HG02938 (cell line): ENCODE data around the gene HOXA5.

Source experiments
- ATAC-seq: cut with Tn5 transposase; IDR thresholded peaks from one replicate; pipeline ENCODE4 v1.9.1; 2021; ENCODE audit warnings: mild to moderate bottlenecking, moderate library complexity; ENCODE audit not compliant: unreplicated experiment

Gene HOXA5

DNA sequence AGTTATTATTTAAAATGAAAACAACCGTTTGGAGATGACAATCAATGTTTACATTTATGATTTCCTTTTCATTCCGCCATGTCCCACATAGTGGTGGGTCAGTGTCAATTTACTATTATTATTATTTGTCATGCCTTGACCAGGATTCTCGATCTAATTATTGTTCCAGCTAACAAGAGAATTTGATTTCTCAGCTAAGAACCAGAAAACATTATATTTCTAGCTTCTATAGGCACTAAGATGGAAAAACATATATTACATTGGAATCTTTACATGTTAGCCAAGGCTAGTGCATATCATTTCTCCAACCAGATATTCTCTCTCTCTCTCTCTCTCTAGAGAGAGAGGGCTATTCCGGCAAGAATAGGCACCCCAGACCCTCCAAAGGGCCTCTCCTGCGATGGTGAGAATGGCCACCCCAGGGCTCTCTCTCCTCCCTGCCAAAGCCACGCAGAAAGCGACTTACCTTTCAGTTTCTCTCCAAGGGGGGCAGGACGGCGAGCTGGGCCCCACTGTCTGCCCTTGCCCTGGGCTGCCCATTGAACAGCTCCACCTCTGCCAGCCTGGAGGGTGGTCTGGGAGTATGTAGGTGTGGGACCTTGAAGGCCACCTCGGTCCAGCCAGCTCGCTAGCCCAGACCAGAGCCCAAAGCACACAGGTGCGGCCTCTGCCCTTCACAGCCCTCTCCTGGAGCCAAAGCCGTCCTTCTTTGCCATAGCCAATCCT, 6.5 kb upstream of the HOXA5 start:
- ATAC-seq = no peak

DNA sequence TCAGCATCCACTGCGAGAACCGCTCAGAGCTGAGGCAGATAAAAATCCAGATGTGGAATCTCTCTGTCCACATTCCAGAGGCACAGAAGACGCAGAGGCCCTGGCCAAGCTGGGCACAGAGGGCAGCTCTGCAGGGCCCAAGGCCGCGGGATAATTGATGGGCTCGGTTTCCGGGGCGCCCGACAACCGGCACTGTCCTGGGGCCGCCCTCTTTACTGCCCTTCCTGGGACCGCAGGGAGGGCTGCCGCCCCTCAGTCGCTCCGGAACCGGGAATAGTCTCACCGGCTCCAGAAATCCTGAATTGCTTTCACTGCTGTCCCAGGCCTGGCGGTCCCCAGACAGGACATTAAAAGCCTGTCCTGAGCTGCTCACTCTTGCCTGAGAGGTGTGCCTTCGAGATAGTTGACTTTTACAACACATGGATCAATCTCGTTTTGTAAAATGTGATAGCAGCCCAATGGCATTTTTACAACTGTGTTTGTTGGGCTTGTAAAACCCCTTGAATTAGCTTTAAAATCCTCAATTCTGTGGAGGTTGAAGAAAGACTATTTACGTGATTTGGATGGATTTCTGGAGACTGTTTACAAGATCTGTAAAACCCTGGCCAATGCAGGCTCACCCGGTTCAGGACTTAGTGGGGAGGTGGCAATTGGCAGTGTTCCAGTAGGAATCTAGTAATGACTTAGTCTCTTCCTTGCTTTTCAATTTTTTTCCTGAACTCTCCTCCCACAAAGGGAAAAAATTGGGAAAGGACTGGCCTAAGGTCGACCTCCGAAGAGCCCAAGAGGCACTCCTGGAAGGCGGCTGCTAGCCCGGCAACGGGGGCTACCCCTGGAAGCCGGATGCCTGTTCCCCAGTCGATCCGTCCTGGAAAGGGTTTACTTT, 5.5 kb upstream of the HOXA5 start:
- no peak for ATAC-seq

DNA sequence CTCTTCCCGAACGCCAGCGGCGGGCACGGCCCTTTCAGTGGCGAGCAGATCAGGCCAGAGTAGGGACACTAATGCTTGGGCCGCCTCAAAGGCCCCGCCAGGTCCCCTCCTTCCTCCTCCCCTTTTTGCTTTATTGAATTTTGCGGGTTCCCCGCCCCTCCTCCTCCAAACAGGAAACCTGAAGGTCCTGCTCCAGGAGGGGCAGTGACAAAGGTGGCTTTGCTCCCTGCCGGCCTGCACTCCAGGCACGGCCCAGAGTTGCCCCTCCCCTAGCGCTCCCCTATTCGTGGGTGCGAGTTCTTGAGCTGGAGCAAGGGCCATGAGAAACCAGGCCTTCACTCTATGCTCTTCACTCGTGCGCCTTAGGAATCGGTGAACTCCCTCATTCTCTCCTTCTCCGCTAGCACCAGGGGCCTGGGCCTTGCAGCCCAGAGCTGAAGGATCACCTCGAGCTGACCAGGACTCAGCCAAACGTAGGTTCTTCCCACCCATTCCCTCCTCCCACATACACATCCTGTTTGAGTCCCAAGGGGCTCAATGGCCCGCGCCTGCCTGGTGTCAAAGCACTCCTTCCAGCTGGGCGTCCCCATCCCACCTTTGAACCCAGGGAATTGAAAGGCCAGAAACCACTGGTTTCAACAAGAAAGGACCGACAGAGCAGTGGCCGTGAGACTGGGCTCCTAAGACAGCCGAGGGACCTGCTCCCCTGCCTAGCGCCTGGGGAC, 4.7 kb upstream of the HOXA5 start:
- ATAC-seq = no peak

DNA sequence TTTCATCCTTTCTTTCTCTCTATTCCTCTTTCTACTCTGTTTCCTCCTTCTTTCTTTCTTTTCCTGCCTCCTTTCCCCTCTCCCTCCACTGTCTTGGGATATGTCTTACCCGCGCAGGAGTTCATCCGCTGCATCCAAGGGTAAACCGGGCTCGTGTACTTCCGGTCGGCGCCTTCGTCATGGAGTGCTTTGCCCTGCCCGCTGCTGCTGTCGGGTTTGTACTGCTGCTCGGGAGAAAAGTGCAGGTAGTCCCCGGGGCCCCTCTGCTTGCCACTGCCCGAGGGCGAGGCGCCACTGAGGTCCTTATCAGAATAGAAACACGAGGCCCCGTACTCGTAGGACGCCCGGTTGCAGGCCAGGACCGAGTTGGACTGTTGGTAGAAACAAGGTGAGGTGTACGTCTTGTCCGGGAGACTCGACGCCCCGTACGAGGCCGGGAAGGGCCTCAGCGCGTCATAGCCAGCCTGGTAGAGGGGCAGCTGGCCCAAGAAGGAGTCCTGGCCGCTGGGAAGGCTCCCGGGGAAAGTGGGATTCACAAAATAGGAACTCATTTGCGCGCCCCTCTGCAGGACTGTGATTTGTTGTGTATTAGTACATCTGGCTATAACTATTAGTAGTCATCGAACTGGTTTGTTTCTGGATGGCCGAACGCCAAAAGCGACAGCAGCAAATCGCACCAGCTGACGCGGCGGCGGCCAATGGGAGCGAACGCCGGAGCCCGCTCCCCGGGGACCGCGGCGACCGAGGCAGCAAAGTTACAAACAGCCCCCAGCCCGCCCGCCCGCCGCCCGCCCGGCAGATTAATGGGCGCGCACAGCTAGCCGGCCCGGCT, 3.9 kb upstream of the HOXA5 start, which contains the start of gene HOXA6:
Gene HOXA6 (minus strand): TSS at position 576 of the 832 bp plus-strand sequence. CDS start 25 bp downstream, at position 551.
- ATAC-seq = no peak

DNA sequence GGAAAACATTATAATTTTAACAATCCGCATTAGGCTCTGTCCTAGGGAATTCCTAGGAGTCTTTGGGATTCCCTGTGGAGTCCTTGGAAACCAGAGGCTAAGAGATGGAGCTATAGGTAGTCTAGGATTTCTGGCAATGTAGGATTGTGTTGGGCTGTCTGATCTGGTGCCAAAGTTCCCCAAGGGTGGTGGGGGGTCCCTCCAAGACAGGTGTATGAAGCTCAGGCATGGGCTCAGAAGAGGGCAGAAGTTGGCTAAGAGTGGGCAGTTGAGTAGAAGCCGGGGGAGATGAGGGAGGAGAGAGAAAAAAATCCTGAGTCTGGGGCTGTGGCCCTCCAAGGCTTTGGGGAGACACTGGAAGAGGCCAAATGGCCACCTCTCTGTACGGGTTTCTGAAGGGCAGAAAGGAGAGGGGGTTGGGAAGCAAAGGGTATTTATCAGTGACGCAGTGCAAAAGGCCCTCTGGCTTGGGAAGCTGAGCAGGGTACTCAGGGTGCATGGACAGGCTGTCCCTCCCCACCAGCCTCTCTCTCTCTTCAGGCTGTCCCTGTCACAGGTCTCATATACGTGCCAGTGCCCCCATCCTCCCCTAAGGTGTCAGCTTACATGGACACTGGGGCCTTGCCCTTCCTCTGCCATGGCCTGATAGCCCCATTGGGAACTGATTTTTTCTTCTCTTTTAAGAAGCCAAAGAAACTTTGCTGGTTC, 3.2 kb upstream of the HOXA5 start:
- no peak for ATAC-seq

DNA sequence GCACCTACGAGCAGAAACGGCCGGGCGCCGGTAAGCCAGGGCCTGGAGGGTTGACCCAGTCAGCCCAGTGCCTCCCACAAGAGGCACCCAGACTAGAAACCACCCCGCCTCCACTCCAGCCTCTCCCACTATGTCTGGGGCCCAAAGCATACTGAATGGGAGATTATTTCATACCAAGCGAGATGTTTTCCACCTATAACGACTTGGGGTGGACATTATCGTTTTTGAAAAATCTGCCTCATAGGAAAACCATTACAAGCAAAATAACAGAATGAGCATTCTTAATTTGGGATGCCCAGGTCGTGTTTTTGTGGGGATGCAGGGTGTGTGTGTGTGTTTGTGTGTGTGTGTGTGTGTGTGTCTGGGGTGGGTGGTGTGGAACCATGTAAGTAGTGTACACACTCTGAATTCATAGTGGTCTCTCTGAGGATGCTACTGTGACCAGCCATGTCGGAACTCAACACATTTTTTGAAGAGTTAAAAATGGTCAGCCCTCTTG, 2.5 kb upstream of the HOXA5 start:
- ATAC-seq = no peak

DNA sequence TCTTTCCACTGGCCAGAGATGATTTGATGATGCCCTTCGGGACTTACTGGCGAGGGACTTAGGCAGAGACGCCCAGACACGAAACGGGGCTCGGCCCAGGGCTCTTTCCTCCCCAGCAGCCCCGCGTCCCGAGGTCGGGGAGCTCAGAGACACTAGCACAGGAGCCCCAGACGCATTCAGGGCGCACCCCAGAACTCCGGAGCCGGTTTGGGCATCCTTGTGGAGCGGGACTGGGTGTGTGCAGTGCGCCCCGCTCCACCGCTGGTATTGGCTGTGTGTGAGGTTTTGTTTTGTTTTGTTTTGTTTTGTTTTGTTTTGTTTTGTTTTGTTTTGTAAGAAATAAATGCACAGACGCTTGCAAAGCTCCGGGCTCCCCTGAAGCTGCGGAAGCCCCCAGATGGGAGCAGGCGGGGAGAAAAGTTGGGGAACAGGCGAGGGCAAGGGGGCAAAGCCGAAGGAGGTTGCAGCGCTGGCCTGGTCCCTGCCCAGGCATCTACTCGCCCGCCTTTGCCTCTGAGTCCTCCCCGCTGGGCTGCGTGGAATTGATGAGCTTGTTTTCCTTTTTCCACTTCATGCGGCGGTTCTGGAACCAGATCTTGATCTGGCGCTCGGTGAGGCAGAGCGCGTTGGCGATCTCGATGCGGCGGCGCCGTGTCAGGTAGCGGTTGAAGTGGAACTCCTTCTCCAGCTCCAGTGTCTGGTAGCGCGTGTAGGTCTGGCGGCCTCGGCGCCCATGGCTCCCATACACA, 1.9 kb upstream of the HOXA5 start:
- ATAC-seq = no peak

DNA sequence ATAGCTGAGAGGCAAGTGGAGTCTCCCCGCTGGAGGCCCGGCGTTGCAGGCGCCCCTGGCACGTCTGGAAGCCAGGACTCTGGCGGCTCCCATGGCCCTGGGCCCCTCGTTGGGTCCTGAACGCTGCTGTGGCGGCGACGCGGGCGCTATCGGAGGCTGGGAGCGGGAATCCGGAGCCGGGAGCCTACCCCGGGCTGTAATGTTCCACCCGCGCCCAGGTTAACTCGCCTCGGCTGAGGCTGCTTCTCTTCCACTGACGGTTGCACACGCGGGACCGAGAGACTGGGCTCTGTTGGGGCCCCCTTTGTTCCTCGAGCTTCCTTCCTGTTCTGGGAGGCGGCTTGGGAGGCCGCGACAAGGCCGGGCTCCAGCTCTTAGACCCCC, 1.3 kb upstream of the HOXA5 start:
- no peak for ATAC-seq

DNA sequence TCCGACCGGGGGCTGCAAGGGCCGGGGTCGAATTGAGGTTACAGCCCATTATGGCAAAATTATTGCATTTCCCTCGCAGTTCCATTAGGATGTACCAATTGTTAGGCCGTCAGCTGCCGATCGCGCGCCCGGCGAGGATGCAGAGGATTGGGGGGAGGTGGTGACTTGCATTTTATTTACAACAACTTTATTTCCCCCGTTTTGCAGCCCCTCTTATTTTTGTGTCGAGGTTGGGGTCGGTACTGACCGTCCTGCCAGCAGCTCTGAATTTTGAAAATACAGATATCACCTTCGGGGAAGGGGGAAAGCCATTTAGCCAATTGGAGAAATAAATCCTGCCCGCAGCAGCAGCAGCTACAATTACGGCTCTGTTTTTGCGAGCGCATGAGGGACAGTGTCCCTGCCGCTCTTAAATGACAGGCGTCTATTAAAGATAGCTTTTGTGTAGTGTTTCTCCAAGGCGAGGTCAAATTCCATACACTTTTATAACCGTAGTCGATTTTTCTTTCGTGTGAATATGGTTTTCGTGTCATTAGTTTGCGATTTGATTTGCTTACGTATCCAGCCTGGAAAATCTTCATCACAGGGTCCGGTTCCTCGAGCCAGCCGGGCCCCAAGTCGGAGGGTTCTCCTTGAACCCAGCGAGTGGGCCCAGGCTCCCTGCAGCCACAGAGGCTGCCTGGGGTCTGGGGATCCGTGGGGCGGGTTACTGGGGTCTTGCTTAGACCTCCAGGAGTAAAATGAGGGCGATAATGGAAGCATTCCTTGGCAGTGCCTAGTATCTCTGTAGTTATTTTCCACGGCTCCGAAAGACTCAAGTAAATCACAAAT, 684 bp upstream of the HOXA5 start:
- ATAC-seq = no peak

DNA sequence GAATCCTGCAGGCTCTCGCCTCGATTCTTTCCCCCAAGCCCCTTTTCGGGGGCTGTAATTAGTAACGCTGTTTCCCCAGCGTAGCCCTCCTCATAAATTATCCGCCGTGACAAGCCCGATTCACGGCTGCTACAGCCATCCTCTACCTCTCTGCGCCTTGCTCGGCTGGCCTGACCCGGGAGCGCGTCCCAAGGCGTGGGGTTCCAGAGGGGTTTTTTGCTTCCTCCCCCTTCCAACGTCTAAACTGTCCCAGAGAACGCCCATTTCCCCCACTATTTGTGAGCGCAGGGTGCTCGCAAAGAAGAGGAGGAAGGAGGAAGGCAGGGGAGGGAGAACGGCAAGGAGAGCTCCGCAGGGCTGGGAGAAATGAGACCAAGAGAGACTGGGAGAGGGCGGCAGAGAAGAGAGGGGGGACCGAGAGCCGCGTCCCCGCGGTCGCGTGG, 880 bp downstream of the HOXA5 start:
- ATAC-seq = no peak

DNA sequence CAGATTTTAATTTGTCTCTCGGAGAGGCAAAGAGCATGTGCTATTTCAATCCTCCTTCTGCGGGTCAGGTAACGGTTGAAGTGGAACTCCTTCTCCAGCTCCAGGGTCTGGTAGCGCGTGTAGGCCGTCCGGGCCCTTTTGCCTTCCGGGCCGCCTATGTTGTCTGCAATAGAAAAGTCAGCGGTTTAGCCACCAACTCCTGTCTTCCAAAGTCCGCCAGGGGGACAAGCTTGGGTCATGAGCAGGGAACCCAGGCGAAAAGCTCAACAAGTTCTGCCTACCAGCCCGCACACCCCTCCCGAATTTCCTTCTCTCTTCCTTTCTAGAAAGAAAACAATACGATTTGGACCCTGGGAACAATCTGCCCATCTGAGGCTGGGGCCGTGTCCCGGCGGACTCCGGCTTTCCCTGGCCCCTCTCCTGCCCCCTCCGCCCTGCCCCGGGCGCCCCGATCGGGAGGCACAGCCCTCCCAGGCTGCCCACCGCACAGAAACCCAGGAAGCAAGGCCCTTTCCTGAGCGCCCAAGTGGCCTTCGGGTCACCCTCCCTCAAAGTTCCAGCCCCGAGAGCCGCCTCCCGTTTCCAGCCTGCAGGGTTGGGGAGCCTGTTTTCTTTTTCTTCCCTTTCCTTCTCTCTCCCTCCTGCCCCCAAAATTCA, 1.4 kb downstream of the HOXA5 start:
- ATAC-seq = no peak

DNA sequence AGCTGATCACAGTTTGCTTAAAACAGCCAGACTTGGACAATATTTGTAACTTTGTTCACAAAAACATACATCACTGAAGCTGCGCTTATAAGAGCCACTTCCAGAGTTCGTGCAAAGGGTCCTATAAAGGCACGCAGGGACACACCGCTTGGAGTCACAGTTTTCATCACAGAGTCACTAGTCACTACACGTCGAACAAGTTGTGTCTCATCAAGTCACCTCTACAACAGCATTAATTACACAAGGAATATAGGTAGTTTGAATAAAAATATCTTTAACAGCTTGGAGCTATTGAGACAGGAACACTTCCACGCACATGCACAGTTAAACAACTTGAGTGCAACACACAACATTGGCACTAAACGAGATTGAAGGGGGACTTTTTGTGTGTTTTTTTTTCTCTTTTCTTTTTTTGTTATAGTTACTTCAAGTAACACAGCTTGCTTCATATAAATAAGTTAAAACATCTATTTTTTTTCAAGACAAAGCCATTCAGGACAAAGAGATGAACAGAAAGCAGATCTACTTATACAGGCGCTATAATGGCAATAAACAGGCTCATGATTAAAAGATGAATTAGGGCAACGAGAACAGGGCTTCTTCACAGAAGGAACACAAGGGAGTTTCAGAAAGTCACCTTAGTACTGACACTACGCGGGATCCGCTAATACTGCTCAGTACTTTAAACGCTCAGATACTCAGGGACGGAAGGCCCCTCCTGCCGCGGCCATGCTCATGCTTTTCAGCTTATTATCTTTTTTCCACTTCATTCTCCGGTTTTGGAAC, 2.2 kb downstream of the HOXA5 start:
- no peak for ATAC-seq

DNA sequence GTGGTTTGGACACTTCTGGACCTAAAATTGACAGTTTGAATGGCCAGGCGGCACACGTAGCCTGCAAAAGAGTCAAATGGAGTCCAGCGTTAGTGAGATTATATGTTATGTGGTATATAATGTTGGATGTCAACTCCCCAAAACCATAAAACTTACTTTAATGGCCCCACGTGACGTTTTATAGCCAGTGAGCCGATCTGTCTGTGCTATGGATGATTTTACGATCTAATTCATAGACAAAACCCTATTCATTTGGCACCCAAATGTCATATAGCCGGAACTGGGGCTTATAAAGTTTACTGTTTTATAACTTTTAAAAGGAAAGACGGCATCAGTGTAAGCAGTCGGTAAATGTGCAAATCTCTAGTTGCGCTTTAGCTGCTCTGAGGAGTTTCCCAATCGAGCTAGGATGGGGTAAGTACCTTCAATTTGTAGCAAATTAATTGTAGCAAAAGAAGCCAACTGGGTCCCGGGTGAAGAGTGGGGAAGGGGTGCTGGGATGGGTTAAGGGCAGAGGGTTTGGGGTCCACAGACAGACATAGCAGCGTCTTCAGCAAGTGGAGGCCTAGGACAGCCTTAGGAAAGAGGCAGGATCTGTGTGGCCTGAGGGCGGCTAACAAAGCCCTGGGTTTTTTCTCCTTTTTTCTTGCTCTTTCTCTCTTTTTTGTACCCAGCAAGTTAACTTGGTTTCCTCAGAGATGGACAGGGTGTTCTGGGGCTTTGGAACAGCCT, 3.2 kb downstream of the HOXA5 start:
- no peak for ATAC-seq

DNA sequence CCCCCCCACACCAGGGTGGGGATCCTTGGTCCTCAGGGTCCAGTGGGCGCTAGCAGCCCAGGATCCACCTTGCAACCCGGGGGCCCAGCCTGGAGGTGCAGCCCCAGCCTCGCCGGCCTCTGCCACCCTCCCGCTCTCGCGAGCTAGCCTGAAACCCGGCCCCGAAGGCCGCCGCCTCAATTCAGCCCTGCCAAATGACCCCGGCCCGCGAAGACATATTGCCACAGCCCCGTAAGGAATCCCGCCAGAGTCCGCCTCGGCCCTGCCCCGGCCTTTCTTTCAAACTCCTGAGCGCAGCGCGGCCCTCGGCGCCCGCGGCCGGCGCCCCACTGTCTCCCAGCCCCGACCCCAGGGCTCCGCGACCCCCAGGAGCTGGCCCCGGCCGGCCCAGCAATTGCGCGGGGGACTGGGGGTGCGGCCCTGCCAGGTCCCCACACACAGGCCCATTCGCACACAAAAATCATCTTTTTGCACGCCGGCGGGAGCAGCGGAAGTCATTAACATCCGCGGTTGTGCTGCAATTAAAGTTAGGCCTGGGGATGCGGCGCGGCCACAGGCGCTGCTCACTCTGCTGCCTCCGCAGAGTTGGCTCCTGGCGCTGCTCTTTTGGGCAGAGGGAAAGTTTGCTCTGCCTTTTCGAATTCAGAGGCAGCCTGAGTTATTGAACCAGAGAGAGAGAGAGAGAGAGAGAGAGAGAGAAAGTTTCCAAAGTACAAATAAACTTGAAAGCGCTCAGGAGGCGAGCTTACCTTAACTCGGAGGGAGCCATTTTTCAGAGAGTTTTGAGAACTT, 4.0 kb downstream of the HOXA5 start:
- ATAC-seq = no peak

DNA sequence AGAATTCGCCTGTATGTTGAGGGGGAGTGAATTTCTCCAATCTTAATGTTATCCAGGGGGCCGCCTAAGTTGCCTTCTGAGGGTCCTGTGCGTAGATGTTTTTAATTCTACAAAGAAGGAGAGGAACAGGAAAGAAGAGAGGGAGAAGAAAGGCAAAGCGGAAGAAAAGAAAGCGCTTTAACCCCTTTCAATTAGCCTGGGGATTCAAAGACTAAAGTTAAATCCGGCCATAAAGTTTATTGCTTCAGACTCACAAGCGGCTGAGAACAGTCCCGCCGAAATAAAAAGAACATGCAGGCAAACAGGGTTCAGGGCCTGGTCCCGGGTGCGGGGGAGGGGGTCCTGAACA, 4.5 kb downstream of the HOXA5 start:
- ATAC-seq = no peak

DNA sequence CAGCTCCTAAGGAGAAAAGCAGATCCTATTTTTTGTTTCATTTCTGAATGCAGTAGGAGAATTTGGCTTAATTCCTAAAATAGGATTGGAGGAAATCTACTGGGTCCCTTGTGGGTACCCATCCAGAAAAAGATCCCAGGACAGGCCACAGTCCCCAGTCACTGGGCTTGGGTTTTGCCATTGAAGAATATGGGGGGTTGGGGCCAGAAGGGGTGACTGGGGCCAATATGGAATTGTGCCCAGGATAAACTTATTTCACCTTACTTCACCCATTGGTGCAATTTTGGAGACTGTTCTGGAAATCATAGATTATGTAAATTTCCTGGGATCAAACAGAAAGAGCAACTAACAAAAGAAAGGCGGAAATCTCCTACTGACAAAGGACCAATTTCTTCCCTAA, 5.0 kb downstream of the HOXA5 start:
- no peak for ATAC-seq
